ENCODE data around the gene ARHGEF7.

DNA sequence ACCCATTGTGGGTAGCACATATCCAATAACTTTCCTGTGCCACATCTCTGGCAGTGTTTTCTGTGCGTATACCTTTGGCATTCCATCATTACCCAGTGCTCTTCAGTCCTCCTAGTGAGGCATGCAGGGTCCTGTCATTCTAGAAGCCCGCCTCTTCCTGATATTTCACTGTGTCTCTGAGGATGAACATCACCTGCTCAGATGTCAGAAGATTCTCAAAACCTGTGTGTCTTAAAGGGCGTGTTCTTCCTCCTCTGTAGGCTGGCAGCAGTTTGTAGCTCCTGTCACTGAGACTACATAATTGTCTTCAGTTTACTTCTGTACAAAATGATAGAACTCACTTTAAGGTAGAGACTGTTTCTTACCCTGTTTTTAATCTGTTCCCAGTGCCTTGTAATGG is 148.5 kb downstream of the ARHGEF7 start:
- TF ChIP-seq CTCF (IDR thresholded peaks at IDR 0.05) (no peak), EZH2phosphoT487 (IDR thresholded peaks at IDR 0.05) (no peak), EZH2 (IDR thresholded peaks at IDR 0.05) (no peak)

All from neural progenitor cell (in vitro differentiated cells).